G401 (cell line): ENCODE data around the gene BHLHE23. TPM values are rescaled to one million over a fixed set of nuclear protein-coding genes. Genes with fewer than 3 reads are reported as not detected.
A peak's percentile ranks its signal among the peaks of the same experiment; 100 is the strongest.
"Not testable (repeated sequence)": the region's sequence is repeated elsewhere in the genome, so short reads cannot be mapped to it uniquely, and the experiment has no call there.

ENCODE experiments used
- DNase-seq: peaks from one replicate; pipeline ENCODE4 v3.0.0-alpha.2; 2015; ENCODE audit warnings: low spot score
- in situ Hi-C: cut with HindIII; loops from 2 replicates; pipeline ENCODE4 v1.10.0; 2016; ENCODE audit warnings: low sequenced_read_pairs, mixed read lengths
- total RNA-seq: library from RNA; depleted of rRNA; stranded (reverse); fragments of >200 nt; shearing (Covaris generic); gene quantifications from 2 replicates; pipeline ENCODE4 v1.2.3, GENCODE V29; 2014

Gene BHLHE23
- total RNA-seq, 1 experiment from 2014 or later: not detected

DNA sequence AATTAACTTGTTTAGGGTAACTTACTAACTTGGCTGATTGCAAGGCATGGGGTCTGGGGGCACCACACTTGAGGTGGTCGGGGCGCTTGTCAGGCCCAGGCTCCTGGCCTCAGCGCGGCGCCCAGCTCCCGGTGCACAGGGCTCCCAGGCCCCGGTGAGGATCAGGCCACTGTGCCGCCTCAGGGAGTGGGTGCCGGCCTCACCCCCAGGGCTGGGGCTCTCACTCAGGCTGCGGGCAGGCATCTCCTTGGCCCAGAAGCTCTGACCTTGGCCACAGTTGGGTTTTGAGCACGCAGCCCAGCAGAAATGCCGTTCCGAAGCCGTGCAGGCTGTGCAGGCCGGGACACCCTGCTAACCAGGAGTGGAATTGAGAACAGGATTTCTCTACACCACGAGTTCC, 37.8 kb upstream of the BHLHE23 start:
- DNase-seq: no peak
- in situ Hi-C loops: no loop called here

DNA sequence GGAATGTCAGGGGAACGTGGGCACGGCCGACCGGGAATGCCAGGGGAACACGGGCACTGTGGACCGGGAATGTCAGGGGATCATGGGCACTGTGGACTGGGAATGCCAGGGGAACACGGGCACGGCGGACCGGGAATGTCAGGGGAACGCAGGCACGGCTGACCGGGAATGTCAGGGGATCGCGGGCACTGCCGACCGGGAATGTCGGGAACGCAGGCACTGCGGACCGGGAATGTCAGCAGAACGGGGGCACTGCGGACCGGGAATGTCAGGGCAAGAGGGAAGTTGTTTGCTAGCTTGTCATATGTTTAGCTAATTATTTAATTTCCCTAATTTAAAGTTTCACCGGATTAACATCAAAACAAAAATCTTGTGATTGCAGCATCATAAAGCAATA, 37.4 kb upstream of the BHLHE23 start:
- in situ Hi-C loops: no loop called here
- no peak for DNase-seq

DNA sequence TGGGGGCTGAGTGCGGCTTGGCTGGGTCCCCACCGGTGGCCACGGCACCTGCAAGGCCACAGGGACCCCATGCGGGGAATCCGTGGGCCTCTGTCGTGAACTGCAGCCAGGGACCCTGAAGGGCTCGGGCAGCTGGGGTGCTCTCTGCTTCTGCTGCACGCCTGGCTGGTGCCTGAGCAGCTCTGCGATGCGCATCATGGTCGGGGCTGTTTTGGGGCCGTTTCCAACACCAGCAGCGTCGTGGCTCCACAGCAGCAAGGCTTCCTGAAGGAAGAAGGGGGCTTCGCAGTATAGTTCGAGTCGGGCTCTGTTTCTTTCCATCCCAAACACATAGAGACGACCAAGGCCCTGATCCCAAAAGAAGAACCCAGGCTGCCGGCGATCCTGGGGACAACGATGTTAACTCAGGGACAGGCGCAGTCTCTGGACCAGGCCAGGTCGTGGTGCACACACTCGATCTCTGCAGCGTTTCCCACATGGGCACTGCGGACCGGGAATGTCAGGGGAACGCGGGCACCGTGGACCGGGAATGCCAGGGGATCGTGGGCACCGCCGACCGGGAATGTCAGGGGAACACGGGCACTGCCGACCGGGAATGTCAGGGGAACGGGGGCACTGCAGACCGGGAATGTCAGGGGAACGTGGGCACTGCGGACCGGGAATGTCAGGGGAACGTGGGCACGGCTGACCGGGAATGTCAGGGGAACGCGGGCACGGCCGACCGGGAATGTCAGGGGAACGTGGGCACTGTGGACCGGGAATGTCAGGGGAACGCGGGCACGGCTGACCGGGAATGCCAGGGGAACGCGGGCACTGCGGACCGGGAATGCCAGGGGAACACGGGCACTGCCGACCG, 36.8 kb upstream of the BHLHE23 start:
- no peak for DNase-seq
- in situ Hi-C loops: no loop called here

DNA sequence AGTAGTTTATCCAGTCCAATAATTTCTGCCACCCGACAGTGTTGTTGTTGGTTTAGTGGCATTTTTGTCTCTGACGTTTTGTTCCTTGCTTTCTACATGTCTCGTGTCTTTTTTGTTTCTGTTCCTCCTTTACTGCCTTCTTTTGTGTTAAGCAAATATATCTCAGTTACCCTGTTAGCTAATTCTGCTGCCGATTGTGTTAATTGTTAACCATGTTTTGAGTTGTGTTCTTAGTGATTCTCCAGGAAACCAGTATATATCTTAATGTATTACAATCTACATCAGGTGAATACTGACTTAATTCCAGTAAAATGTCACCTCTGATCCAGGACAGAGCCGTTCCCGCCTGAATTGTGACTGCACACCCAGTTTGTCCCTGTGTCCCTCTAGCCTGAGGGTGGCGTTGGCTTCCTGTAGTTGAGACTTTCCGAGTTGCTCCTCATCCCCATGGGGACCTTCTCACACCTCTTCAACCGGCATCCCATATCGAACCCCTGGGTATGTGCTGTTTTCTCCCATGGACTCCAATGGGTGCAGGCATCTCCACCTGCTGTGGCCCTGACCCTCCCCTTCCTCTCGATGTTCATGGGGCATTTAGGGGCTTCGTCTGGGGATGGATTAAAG, 35.8 kb upstream of the BHLHE23 start:
- in situ Hi-C loops: no loop called here
- DNase-seq: no peak

DNA sequence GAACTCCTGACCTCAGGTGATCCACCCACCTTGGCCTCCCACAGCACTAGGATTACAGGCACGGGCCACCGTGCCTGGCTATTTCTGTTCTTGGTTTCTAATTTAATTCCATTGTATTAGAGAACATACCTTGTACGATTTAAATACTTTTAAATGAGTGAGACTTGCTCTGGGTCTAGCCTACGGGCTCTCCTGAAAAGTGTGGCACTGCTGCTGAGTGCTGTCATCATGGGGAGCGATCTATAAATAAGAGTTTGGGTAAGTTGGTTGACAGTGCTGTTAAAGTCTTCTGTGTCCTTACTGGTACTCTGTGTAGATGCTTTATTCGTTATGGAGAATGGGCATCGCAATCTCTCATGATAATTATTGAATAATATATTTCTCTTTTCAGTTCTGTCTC, 35.0 kb upstream of the BHLHE23 start:
- no peak for DNase-seq
- in situ Hi-C loops: no loop called here

DNA sequence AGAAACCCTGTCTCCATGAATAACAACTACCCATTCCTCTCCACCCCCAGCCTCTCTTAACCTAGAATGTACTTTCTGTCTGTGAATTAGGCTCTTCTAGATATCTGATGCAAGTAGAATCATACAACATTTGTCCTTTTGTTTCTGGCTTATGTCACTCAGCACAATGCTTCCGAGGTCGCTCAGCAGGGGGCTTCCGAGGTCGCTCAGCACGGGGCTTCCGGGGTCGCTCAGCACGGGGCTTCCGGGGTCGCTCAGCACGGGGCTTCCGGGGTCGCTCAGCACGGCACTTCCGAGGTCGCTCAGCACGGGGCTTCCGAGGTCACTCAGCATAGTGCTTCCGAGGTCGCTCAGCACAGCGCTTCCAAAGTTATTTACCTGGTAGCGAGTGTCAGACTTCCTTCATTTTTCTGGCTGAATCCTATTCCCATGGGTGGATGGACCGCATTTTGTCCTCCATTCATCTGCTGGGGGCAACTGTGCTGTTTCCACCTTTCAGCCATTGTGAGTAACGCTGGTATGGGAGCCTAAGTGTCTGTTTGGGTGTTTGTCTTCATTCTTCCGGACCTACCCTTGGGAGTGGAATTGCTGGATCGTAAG, 31.0 kb upstream of the BHLHE23 start:
- in situ Hi-C loops: no loop called here
- no peak for DNase-seq

DNA sequence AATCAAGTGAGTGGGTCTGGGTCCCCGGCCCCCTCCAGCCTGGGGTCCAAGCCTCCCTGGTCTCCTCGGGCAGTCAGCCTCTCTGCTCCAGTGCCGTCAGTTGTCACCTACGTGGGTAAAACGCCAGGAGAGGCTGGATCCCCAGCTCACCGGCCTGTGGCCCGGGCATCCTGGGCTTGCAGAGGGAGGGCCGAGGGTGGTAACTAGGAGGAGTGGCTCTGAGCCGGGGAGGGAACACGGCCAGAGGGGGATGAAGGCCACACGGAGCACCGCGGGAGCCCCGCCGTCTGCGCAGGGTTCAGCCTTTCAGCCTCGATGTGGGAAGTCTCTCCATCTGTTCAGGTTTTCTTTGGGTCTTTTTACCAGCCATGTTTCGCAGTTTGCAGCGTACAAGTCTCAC, 29.5 kb upstream of the BHLHE23 start:
- in situ Hi-C loops: no loop called here
- peak; percentile 84 for DNase-seq

DNA sequence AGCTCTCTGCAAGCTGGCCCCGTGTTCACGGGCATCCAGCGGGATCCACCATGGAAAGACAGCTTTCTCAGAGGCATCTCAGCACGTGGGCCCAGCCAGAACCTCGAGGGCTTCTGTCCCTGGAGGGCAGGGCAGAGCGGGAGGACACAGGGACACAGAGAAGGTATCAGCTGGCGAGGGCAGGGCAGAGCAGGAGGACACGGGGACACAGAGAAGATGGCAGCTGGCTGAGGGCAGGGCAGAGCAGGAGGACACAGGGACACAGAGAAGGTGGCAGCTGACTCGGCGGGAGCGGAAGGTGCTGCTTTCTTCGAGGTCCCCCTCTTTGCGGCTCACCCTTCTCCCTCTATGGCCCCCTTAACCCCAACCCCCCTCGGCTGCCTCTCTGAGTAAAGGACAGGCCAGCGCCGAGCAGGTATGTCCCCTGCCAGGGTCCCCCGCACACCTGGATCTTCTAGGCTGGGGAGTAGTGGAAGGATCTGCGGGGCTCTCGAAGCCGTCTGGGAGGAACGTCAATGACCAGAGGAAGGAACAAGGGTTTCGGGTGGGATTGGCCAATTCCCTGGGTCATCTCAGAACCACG, 28.9 kb upstream of the BHLHE23 start:
- in situ Hi-C loops: no loop called here
- DNase-seq: no peak

DNA sequence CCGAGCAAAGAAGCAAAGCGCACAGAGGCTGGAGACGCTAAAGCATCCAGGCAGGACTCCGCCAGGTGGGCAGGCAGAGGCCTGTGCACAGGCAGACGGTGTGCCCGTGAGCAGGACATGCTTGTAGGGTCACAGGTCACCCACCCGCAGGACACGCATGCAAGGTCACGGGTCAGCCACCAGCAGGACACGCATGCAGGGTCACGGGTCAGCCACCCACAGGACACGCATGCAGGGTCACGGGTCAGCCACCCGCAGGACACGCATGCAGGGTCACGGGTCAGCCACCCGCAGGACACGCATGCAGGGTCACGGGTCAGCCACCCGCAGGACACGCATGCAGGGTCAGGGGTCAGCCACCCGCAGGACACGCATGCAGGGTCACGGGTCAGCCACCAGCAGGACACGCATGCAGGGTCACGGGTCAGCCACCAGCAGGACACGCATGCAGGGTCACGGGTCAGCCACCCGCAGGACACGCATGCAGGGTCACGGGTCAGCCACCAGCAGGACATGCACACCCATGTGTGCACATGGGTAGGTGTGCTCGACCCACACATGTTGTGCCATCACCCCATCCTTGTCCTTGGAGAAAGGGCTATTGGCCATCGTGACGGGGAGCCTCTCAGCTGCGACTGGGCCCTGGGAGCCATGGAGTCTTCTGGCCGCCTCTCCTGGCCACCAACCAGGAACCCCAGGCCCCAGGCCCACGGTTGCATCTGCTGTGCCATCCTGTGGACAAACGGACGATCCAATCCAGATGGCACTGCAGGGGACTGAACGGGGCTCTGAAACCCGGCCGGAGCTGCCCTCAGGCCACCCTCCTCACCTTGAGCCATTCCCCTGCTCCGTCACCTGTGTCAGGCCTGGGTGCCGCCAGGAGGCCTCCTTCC, 28.2 kb upstream of the BHLHE23 start:
- DNase-seq, in situ Hi-C loops: not testable (repeated sequence)

DNA sequence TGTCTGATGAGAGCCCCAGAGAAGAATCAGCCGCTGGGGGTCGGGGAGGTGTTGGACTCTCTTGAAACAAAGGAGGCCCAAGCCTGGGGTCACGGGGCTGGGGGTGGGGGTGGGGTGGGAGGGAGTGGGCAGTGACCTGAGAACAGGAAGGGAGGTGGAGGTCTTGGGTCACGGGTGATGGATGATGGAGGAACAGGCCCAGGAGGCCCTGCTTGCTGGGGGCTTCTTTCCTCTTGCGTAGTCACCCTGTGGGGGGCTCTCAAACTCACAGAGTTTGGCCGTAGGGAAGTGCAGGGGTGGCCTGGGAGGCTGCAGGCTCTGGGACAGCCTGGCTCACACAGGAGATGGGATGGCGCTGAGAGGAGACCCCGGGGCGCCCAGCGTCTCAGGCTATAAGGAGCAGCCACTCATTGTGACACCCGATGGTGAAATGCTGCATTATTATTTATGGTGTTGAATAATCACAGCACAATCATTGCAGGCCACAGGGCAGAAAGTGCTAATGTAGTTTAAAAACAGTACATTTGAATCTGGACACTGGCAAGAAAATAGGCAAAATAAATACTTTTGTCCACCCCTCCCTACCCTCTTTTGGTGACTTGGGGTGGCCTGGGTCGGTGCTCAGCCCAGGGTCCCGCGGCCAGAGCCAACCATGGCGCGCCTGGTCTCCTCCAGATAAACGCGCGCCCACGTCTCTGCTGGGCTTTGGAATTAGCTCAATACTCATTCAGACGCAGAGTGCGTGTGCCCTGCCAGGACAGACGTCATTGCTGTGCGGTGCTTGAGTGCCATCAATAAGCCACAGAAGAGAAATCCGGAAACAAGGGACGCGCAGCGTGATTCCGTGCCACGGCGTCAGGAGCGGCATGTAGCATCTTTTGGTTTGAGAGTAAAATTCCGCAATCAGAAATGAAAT, 27.3 kb upstream of the BHLHE23 start:
- in situ Hi-C loops: no loop called here
- DNase-seq: no peak

DNA sequence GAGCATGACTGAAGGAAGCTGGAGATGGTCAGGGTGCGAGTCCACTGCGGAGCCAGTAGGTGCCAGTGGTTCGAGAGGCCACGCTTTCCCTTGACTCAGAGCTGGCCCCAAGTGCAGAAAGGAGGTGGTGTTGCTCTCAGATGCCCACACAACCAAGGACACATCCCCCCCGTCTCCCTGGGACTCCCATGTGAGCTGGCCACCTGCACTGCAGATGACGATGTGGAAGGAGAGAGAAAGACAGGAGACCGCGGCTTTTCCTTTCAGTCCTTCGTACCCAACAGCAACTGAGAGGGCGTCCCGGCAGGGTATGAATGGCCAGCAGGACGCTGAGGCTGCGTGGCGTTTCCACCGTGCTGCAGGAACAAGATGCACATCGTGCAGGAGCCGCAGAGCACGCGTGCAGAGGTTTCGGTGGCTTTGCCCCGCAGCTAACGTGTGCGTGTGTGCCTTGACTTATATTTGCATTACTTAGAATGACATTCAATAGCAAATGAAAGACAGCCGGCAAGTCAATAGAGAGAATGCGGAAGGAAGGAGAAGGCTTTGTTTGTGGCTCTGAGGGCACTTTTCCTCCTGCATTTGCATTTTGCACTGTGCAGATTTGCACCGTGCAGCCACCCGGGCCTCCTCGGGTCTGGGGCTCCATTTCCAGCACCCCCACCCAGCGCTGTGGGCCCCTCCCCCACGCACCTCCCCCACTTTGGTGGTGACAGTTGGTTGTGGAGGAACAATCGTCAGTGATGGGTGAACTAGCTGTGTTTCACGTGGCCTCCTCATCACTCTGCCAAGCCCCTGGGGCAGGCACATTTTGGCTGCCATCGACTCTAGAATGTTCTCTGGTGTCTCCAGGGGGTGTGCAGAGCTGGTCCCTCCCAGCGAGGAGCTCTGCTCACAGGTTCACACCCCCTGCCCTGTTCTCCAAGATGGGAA, 26.4 kb upstream of the BHLHE23 start:
- in situ Hi-C loops: no loop called here
- no peak for DNase-seq

DNA sequence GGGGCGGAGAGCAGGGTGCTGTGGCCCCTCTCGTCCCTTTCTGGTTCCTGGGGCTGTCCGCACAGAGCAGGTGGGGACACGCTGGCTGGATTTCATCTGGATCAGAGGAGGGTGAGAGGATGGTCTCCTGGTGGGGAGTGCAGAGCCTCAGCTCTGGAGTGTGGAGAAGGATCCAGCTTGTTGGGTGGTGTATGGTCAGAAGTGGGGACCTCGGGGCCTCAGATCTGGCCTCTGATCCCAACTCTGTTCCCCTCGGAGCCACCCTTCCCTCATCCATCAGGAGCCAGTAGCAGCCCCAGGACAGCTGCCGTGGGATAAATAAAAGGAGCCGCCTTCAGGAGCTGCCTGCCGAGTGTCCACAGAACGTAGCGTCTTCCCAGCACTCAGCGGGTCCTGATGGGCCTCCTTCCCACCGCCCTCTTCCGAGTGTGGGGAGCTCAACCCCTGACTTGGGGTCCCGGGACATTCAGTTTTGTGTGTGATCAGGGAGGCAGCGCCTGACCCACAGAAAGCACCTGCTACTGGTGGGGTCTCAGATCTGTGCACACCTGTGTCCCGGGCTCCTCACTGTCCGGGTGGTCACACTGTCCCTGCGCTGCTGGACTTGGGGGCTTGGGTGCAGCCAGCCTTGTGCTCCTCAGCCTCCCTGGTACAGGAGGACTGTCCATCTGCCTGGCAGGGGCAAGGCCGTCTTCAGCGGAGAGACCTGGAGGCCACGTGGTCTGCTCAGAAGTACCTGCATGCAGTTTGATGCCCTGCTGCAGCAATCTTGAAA, 25.4 kb upstream of the BHLHE23 start:
- in situ Hi-C loops: no loop called here
- no peak for DNase-seq

DNA sequence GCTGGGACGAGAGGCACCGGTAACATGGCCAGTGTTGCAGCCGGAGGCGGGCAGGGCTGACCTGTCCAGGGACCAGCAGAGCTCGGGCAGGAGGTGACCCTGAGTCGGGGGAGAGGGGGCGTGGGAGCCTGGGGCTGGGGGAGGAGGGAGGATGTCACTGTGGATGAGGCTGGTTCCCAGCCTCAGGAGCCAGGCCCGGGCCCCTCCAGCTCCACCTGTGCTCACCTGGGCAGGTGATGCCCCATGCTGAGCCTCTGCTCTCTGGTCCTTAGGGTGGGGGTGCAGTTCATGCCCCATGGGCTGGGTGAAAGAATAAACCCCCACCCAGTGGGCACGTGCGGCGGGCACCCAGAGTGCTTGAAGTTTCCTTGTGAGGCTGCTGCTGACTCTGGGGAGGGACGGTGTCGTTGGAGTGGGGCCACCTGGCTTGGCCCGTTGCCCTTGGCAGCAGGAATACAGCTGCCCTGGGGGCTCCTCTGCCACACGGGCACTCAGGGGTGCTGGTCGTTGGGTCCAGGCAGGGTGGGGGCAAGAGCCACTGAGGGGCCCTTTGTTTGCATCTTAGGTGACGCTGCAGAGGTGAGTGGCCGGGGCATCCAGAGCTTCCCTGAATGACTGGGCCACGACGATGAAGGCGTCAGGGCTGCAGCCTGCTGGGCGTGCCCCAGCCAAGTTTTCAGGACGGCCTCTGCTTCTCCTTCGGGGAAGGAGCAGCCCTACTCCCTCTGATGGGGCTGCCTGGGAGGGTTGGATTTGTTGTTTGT, 24.7 kb upstream of the BHLHE23 start:
- no peak for DNase-seq
- in situ Hi-C loops: no loop called here

DNA sequence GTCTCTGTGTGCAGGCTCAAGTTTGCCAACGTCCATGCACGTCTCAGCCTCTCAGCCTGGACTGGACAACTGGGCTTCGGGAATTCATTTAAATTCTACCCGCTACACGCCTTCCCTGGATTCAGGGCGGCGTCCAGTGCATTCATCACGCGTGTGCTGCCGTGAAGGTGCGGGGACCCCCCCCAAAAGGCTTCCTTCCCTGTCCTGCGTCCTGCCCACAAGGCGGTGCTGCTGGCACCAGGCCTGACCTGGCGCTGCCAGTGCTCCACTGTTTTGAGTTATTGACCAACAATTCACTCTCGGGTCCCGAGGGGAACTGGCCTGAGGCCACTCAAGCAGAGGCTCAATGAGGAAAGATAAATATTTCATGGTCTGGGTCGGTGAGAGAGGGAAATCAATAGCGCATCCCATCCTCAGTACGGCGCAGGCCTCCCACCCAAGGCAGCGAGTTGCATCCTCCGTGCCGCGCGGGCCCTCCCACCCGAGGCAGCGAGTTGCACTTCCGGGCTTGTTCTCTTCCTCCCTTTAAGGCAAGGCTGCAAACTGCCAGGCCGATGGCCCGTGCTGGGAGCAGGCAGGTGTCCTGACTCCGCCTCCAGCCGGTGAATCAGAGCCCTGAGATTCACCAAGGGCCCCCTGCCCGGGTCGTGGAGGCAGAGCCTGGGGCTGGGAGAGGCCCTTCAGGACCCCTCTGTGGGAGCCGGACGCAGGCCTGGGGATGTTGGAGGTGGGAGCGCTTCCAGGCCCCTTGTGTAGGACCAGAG, 22.8 kb upstream of the BHLHE23 start:
- in situ Hi-C loops: no loop called here
- peak; percentile 30 for DNase-seq

DNA sequence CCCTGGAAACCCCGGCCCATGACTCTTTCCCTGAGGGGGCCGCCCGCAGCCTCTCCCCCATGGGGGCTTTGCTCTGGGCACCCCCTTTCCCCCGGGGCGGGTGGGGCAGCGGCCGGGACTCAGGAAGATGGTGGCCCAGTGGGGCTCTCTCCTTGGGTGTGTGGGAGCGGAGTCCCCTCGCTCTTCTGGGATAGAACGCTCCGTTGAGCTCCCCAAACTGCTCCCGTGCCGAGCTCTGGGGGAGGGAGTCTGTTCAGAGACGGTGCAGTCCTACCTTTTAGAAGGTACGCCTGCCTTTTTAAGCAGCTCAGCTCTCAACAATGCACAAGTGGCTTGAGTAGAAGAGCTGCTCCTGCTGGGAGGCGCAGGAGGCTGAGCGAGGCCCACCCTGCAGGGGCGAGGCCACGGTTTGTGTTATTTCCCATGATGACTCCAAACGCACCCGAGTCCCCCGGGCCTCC, 21.7 kb upstream of the BHLHE23 start:
- no peak for DNase-seq
- in situ Hi-C loops: no loop called here
